ENCODE results near the gene UST.

GRCh38 chr6:148915810-148916209, 169.0 kb downstream of the UST start:
- TF ChIP-seq CTCF (IDR thresholded peaks at IDR 0.05) (no peak), POLR2A (IDR thresholded peaks at IDR 0.05) (no peak)

Data from esophagus squamous epithelium (tissue), 4 donors.